ENCODE results near the gene SLC15A4. TPM values are rescaled to one million over a fixed set of nuclear protein-coding genes. Genes with fewer than 3 reads are reported as not detected.

SLC15A4 gene
- total RNA-seq, 1 experiment from 2014 or later: 19.6 TPM

DNA sequence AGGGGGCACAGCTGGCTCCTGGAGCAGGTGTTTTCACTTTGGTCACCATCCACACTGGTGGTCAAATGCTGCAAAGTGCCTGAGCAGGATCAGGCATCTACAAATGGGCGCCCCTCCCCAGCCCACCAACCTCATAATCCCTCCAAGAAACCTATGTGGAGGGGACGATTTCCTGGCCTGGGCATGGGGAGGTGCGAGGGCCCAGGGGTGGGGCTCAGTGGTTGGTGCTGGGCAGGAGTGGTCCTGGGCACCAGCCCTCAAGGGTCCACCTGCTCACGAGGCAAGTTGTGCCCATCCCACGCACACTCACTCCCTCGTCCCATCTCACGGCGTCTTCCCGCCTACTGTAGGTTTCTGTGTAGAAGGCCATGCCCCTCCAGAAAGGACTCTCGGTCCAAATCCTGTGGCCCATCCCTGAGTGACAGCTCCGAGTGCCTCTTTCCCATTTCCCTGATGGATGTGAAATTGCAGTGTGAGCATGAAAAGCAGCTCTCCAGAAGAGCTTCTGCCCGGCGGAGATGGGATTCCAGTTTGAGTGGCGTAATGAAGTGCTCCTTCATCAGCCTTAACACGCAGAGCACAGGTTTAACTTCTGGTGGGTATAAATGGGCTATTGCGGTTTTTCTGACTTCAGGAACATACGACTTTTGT is 36.9 kb downstream of the SLC15A4 start:
- Histone ChIP-seq H3K36me3 (ENCODE audit: control insufficient read depth, insufficient read depth, low read length) (no peaks in the 10 kb centered on the region), H3K4me3 (ENCODE audit: low read depth, low read length) (no peak overlapping the region), H3K9me3 (no peaks in the 10 kb centered on the region; the same call in 1 of the 2 replicates), H3K4me1 (no peaks in the 10 kb centered on the region), H3K27me3 (replicated peaks; ENCODE audit: control insufficient read depth, insufficient read depth, low read length) (no peaks in the 10 kb centered on the region)
- Mint-ChIP-seq H3K36me3 (ENCODE audit: insufficient read depth, unreplicated experiment) (peaks cover under 1% of the 10 kb centered on the region), H3K9me3 (ENCODE audit: unreplicated experiment) (no peaks in the 10 kb centered on the region), H3K4me3 (ENCODE audit: unreplicated experiment) (no peak overlapping the region), H3K27me3 (ENCODE audit: insufficient read depth, unreplicated experiment) (no peaks in the 10 kb centered on the region), H3K27ac (ENCODE audit: unreplicated experiment) (no peak overlapping the region), H3K4me1 (ENCODE audit: low read depth, unreplicated experiment) (no peaks in the 10 kb centered on the region)
- no peak for DNase-seq
- POLR2A ChIA-PET: no interaction called here
- no peak for TF ChIP-seq CTCF (IDR thresholded peaks at IDR 0.05; ENCODE audit: insufficient read depth in 1 of 2, low read depth in 1 of 2, low read length in 1 of 2, severe bottlenecking in 1 of 2, unreplicated experiment in 1 of 2)
- intact Hi-C loops (cut with micrococcal nuclease; ENCODE audit: unreplicated experiment): no loop called here
- CTCF ChIA-PET: no interaction called here
- BruUV-seq (replicated peaks): no TSS peak

DNA sequence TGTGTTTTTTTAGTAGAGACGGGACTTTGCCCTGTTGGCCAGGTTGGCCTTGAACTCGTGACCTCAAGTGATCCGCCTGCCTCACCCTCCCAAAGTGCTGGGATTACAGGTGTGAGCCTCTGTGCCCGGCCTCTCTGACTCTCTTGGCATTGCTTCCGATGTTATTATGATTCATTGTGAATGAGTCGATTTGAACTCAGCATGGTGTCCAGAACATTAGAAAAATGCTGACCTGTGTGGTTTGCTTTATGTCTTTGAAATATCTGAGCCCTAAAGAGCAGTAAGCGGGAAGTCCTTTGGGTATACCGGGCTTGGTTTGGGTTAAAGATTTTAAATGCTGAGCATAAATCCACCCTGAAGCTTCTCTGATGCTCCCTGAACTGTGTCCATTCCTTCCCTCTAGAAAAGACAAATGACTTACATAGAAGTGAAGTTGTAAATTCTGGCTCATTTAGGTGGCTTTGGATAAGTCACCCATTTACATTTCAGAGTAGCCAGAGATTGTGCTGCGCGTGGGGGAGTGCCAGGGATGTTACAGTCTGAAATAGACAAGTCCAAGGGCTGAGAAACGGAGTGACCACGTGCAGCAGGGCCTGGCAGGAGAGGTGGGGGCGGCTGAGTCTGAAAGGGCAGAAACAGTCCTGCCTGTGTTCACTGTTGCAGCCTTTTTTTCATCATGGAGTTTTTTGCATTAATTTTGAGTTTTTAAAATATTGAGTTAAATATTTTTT is 39.6 kb downstream of the SLC15A4 start:
- Histone ChIP-seq H3K4me3 (ENCODE audit: low read depth, low read length) (no peak overlapping the region), H3K9me3 (no peaks in the 10 kb centered on the region; the same call in 1 of the 2 replicates), H3K4me1 (no peaks in the 10 kb centered on the region), H3K36me3 (ENCODE audit: control insufficient read depth, insufficient read depth, low read length) (no peaks in the 10 kb centered on the region), H3K27me3 (replicated peaks; ENCODE audit: control insufficient read depth, insufficient read depth, low read length) (no peaks in the 10 kb centered on the region)
- CTCF ChIA-PET: interaction anchor here (0.6 kb wide), 1 partner anchor 14 kb away, joined by 3 read pairs; no protein-coding TSS in a partner anchor
- Mint-ChIP-seq H3K4me1 (ENCODE audit: low read depth, unreplicated experiment) (no peaks in the 10 kb centered on the region), H3K27ac (ENCODE audit: unreplicated experiment) (no peak overlapping the region), H3K36me3 (ENCODE audit: insufficient read depth, unreplicated experiment) (no peaks in the 10 kb centered on the region), H3K9me3 (ENCODE audit: unreplicated experiment) (no peaks in the 10 kb centered on the region), H3K4me3 (ENCODE audit: unreplicated experiment) (no peak overlapping the region), H3K27me3 (ENCODE audit: insufficient read depth, unreplicated experiment) (no peaks in the 10 kb centered on the region)
- intact Hi-C loops (cut with micrococcal nuclease; ENCODE audit: unreplicated experiment): no loop called here
- no peak for TF ChIP-seq CTCF (IDR thresholded peaks at IDR 0.05; ENCODE audit: insufficient read depth in 1 of 2, low read depth in 1 of 2, low read length in 1 of 2, severe bottlenecking in 1 of 2, unreplicated experiment in 1 of 2)
- BruUV-seq (replicated peaks): no TSS peak
- POLR2A ChIA-PET: no interaction called here
- DNase-seq: no peak

- no peaks in the 10 kb centered on the region for H3K36me3 Mint-ChIP-seq (ENCODE audit: insufficient read depth, unreplicated experiment)
- H3K4me1 ChIP-seq: no peaks in the 10 kb centered on the region
- TF ChIP-seq CTCF (IDR thresholded peaks at IDR 0.05; ENCODE audit: insufficient read depth in 1 of 2, low read depth in 1 of 2, low read length in 1 of 2, severe bottlenecking in 1 of 2, unreplicated experiment in 1 of 2): no peak
- POLR2A ChIA-PET: no interaction called here
- H3K36me3 ChIP-seq (ENCODE audit: control insufficient read depth, insufficient read depth, low read length): no peaks in the 10 kb centered on the region
- no peak for DNase-seq
- H3K9me3 ChIP-seq: no peaks in the 10 kb centered on the region; the same call in 1 of the 2 replicates
- H3K9me3 Mint-ChIP-seq (ENCODE audit: unreplicated experiment): no peaks in the 10 kb centered on the region
- H3K4me3 ChIP-seq (ENCODE audit: low read depth, low read length): no peak overlapping the region
- intact Hi-C loops (cut with micrococcal nuclease; ENCODE audit: unreplicated experiment): loop anchor here (2.0 kb wide), 1 partner anchor 1128 kb away; no protein-coding TSS in a partner anchor
- H3K4me1 Mint-ChIP-seq (ENCODE audit: low read depth, unreplicated experiment): no peaks in the 10 kb centered on the region
- H3K27ac Mint-ChIP-seq (ENCODE audit: unreplicated experiment): no peak overlapping the region
- H3K4me3 Mint-ChIP-seq (ENCODE audit: unreplicated experiment): no peak overlapping the region
- CTCF ChIA-PET: no interaction called here
- no peaks in the 10 kb centered on the region for H3K27me3 ChIP-seq (replicated peaks; ENCODE audit: control insufficient read depth, insufficient read depth, low read length)
- H3K27me3 Mint-ChIP-seq (ENCODE audit: insufficient read depth, unreplicated experiment): no peaks in the 10 kb centered on the region
- BruUV-seq (replicated peaks): no TSS peak
Observed at GRCh38 chr12:128783129-128783574, 40.6 kb downstream of the SLC15A4 start.

All from Caco-2 (cell line).